Heart left ventricle (tissue), 13 donors: Measurements from ENCODE around the gene NELFB.

Experiments
- CTCF ChIP-seq, 12 donors: fragments of 200-600 bp; sonication (generic) in 4 of 12; IDR thresholded peaks; one replicate each; pipeline versions ENCODE4 v1.5.0 to v1.8.0; 2018 to 2022; ENCODE audit warnings: antibody characterized with exemption in 12 of 12, mild to moderate bottlenecking in 5 of 12
- POLR2A ChIP-seq, 2 donors: fragments of 450-650 bp; IDR thresholded peaks; one replicate each; pipeline ENCODE4 v1.6.1; 2017; ENCODE audit warnings: antibody characterized with exemption in 2 of 2, mild to moderate bottlenecking in 2 of 2, moderate library complexity in 2 of 2
- donor health status: ischemic (EF 13 %, LVEDD 7.1; RV severe dilation, severe dysfunction).
- donor health status: DM: no; HTN: yes; CAD: no.
- donor health status: DM: no; HTN: no; CAD: no.
- donor health status: ischemic (EF 25% LVEDD 6.9; RV normal size, moderate dysfunction).
- donor health status: ischemic (EF 25% LVEDD 5.7; RV mildly dilated, moderate dysfunction).
- donor health status: ischemic (EF 35%, LVEDD 5.7; RV mildly dilated, moderate dysfunction).
- donor health status: nonischemic (EF 11% LVEDD 7.7; RV severe dilation, severe dysfunction).
- donor health status: DM: yes; HTN: yes; CAD: no.
- donor health status: PGD.
- donor health status: ischemic (EF 29% LVEDD 5.4; RV normal size, mild dysfunction).
- donor health status: nonischemic (EF 23%, LVEDD 6.1; RV moderate dilation, normal function).

- no peak for TF ChIP-seq CTCF (IDR thresholded peaks at IDR 0.05)
- no peak for TF ChIP-seq POLR2A (IDR thresholded peaks at IDR 0.05)
Measured at GRCh38 chr9:137213160-137214060, 41.7 kb upstream of the NELFB start.
